ENCODE measurements around the gene ZSCAN10. TPM values are rescaled to one million over a fixed set of nuclear protein-coding genes. Genes with fewer than 3 reads are reported as not detected.
A peak's percentile ranks its signal among the peaks of the same experiment; 100 is the strongest.

The ZSCAN10 gene
- total RNA-seq, 1 experiment from 2014 or later = 207 TPM

GRCh38 chr16:3118204-3118790, 19.2 kb upstream of the ZSCAN10 start:
- H3K23me2 ChIP-seq (ENCODE audit: insufficient read length, low read depth, low read length, poor library complexity, severe bottlenecking) = no peaks in the 10 kb centered on the region
- no peaks in the 10 kb centered on the region for H3K9me3 ChIP-seq (ENCODE audit: control insufficient read depth, low read depth, low read length)
- TF ChIP-seq, protein P1, sequence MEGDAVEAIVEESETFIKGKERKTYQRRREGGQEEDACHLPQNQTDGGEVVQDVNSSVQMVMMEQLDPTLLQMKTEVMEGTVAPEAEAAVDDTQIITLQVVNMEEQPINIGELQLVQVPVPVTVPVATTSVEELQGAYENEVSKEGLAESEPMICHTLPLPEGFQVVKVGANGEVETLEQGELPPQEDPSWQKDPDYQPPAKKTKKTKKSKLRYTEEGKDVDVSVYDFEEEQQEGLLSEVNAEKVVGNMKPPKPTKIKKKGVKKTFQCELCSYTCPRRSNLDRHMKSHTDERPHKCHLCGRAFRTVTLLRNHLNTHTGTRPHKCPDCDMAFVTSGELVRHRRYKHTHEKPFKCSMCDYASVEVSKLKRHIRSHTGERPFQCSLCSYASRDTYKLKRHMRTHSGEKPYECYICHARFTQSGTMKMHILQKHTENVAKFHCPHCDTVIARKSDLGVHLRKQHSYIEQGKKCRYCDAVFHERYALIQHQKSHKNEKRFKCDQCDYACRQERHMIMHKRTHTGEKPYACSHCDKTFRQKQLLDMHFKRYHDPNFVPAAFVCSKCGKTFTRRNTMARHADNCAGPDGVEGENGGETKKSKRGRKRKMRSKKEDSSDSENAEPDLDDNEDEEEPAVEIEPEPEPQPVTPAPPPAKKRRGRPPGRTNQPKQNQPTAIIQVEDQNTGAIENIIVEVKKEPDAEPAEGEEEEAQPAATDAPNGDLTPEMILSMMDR (conservative IDR thresholded peaks at IDR 0.05) = no peak

More at GRCh38 chr16:3118204-3118790, 19.2 kb upstream of the ZSCAN10 start:
- Histone ChIP-seq H4K5ac (ENCODE audit: insufficient read length, low read depth, low read length) (no peak overlapping the region), H3K18ac (ENCODE audit: insufficient read length, low read depth, low read length) (no peak overlapping the region), H2BK12ac (ENCODE audit: insufficient read length, low read depth, low read length) (no peak overlapping the region), H3K27me3 (ENCODE audit: insufficient read depth, low read length) (no peaks in the 10 kb centered on the region), H3K4me2 (ENCODE audit: insufficient read depth, insufficient read length, low read length) (no peak overlapping the region), H2BK15ac (ENCODE audit: low read depth, low read length) (no peak overlapping the region), H3K23ac (ENCODE audit: insufficient read length, low read depth, low read length) (no peak overlapping the region), H4K8ac (replicated peaks; ENCODE audit: insufficient read length, low read depth, low read length) (no peak overlapping the region), H3K56ac (ENCODE audit: insufficient read length, low read depth, low read length) (no peak overlapping the region), H3K79me1 (ENCODE audit: insufficient read depth, low read depth, low read length, poor library complexity, severe bottlenecking) (peaks cover 2% of the 10 kb centered on the region), H2AFZ (ENCODE audit: low read length) (no peak overlapping the region), H3K79me2 (ENCODE audit: insufficient read depth, low read length) (no peaks in the 10 kb centered on the region), H3K14ac (ENCODE audit: insufficient read depth, low read length) (no peak overlapping the region), H2BK5ac (ENCODE audit: insufficient read length, low read length) (no peak overlapping the region), H3K27ac (ENCODE audit: insufficient read length, low read depth, low read length) (no peak overlapping the region), H3K9ac (ENCODE audit: extremely low read depth, insufficient read length, low read length) (no peak overlapping the region), H4K91ac (ENCODE audit: insufficient read length, low read depth, low read length) (no peak overlapping the region), H4K20me1 (ENCODE audit: control insufficient read depth, insufficient read depth, insufficient read length) (no peaks in the 10 kb centered on the region), H3K4ac (ENCODE audit: low read depth, low read length) (no peak overlapping the region), H3T11ph (ENCODE audit: low read length) (no peak overlapping the region), H2BK120ac (ENCODE audit: low read depth, low read length, poor library complexity, severe bottlenecking) (no peak overlapping the region), H3K4me1 (ENCODE audit: insufficient read depth, low read length) (no peaks in the 10 kb centered on the region), H2BK20ac (ENCODE audit: low read depth, low read length, poor library complexity, severe bottlenecking) (no peak overlapping the region), H2AK5ac (ENCODE audit: insufficient read length, low read length) (no peak overlapping the region)
- no peaks in the 10 kb centered on the region; the same call in 1 of the 2 replicates for H3K27me3 Mint-ChIP-seq (ENCODE audit: low read depth)
- H3K36me3 Mint-ChIP-seq (ENCODE audit: insufficient read depth in 1 of 3, low read depth in 3 of 3) = peaks cover 14 to 45% (median 30%) of the 10 kb centered on the region in 3 experiments
- WGBS (ENCODE audit: extremely low coverage, insufficient read length, low lambda C conversion rate) = no CpG with 5 or more reads among the region's 16 CpGs
- no peak for DNase-seq
- H3K27ac Mint-ChIP-seq = peak overlapping the region in 1 of 3 experiments; percentile 44; a peak in 1 of 7 replicates
- H3K4me1 Mint-ChIP-seq = peaks cover 9 to 11% of the 10 kb centered on the region in 2 experiments
- no peak overlapping the region for H3K4me3 Mint-ChIP-seq
- no peaks in the 10 kb centered on the region for H3K9me3 Mint-ChIP-seq

Data from H9 (cell line).